PC-3 (cell line): ENCODE data around the gene CRLF2.
"Not testable (repeated sequence)": the region's sequence is repeated elsewhere in the genome, so short reads cannot be mapped to it uniquely, and the experiment has no call there.

Experiments used
- CTCF ChIP-seq: fragments of 300-600 bp; sonication (generic); conservative IDR thresholded peaks from 2 replicates; pipeline ENCODE4 v1.5.1; 2017; ENCODE audit warnings: antibody characterized with exemption, low read depth, mild to moderate bottlenecking, low read length
- EZH2 ChIP-seq: fragments of 300-600 bp; sonication (generic); IDR thresholded peaks from one replicate; pipeline ENCODE4 v1.6.1; 2017; ENCODE audit warnings: antibody characterized with exemption, mild to moderate bottlenecking, low read length; ENCODE audit not compliant: unreplicated experiment
- EZH2phosphoT487 ChIP-seq: fragments of 300-600 bp; sonication (generic); IDR thresholded peaks from 2 replicates; pipeline ENCODE4 v1.6.1; 2018; ENCODE audit warnings: mild to moderate bottlenecking, antibody characterized with exemption, low read length, borderline replicate concordance

- not testable (repeated sequence) for TF ChIP-seq CTCF, EZH2, EZH2phosphoT487
Observed at GRCh38 chrX:1228101-1228500, 15.7 kb upstream of the CRLF2 start.
